ENCODE measurements around the gene TMEM141. TPM values are rescaled to one million over a fixed set of nuclear protein-coding genes. Genes with fewer than 3 reads are reported as not detected.

TMEM141 gene
- total and polyA plus RNA-seq, 9 donors: 23.4 to 115 (median 64.8) TPM

- DNase-seq: peak in 1 of 5 donors; percentile 25
- TF ChIP-seq POLR2A (IDR thresholded peaks at IDR 0.05): no peak
- no peak for TF ChIP-seq CTCF (IDR thresholded peaks at IDR 0.05)
- TF ChIP-seq EP300 (IDR thresholded peaks at IDR 0.05): no peak
- Histone ChIP-seq H3K36me3 (no peaks in the 10 kb centered on the region), H3K27me3 (no peaks in the 10 kb centered on the region), H3K27ac (no peak overlapping the region), H3K9me3 (no peaks in the 10 kb centered on the region), H3K4me3 (no peak overlapping the region), H3K4me1 (ENCODE audit: insufficient read depth) (no peaks in the 10 kb centered on the region)
- WGBS, 3 donors: 71 to 74% (median 73%) methylated on average over 12 to 13 of the region's 13 CpGs
- intact Hi-C loops (cut with DNase I): no loop called here
These were observed 29.6 kb upstream of the TMEM141 start for GRCh38 chr9:136761545-136761981.

GRCh38 chr9:136762221-136762691 lies 28.9 kb upstream of the TMEM141 start:
- peak in 1 of 5 donors; percentile 21 for DNase-seq
- no peaks in the 10 kb centered on the region for H3K4me1 ChIP-seq (ENCODE audit: insufficient read depth)
- no peak for TF ChIP-seq POLR2A (IDR thresholded peaks at IDR 0.05)
- TF ChIP-seq EP300 (IDR thresholded peaks at IDR 0.05): no peak
- no peak for TF ChIP-seq CTCF (IDR thresholded peaks at IDR 0.05)
- H3K27ac ChIP-seq: no peak overlapping the region
- WGBS, 3 donors: 68 to 73% (median 72%) methylated on average over 14 to 17 of the region's 17 CpGs
- H3K36me3 ChIP-seq: no peaks in the 10 kb centered on the region
- intact Hi-C loops (cut with DNase I): no loop called here
- no peaks in the 10 kb centered on the region for H3K27me3 ChIP-seq
- no peaks in the 10 kb centered on the region for H3K9me3 ChIP-seq
- H3K4me3 ChIP-seq: no peak overlapping the region

GRCh38 chr9:136762915-136763648 lies 28.1 kb upstream of the TMEM141 start:
- no peaks in the 10 kb centered on the region for H3K9me3 ChIP-seq
- no peaks in the 10 kb centered on the region for H3K27me3 ChIP-seq
- WGBS, 3 donors: 7 to 14% (median 13%) methylated on average over 36 to 37 of the region's 37 CpGs
- H3K36me3 ChIP-seq: no peaks in the 10 kb centered on the region
- no peak overlapping the region for H3K4me3 ChIP-seq
- no peak overlapping the region for H3K27ac ChIP-seq
- no peaks in the 10 kb centered on the region for H3K4me1 ChIP-seq (ENCODE audit: insufficient read depth)
- DNase-seq: peak; percentile 32 to 59 (median 49)
- intact Hi-C loops (cut with DNase I): no loop called here
- TF ChIP-seq EP300 (IDR thresholded peaks at IDR 0.05): no peak
- no peak for TF ChIP-seq POLR2A (IDR thresholded peaks at IDR 0.05)
- no peak for TF ChIP-seq CTCF (IDR thresholded peaks at IDR 0.05)

GRCh38 chr9:136763649-136764035 lies 27.5 kb upstream of the TMEM141 start:
- DNase-seq: peak in 2 of 5 donors; percentile 21 to 28
- WGBS, 3 donors: 71 to 78% (median 78%) methylated on average over 14 of the region's 14 CpGs

More at GRCh38 chr9:136763649-136764035, 27.5 kb upstream of the TMEM141 start:
- TF ChIP-seq CTCF (IDR thresholded peaks at IDR 0.05) (no peak), POLR2A (IDR thresholded peaks at IDR 0.05) (no peak)
- intact Hi-C loops (cut with DNase I): no loop called here
- Histone ChIP-seq H3K36me3 (no peaks in the 10 kb centered on the region), H3K9me3 (no peaks in the 10 kb centered on the region), H3K27me3 (no peaks in the 10 kb centered on the region), H3K4me3 (no peak overlapping the region), H3K27ac (no peak overlapping the region), H3K4me1 (ENCODE audit: insufficient read depth) (no peaks in the 10 kb centered on the region)
